Amniotic stem cell (primary cell): ENCODE data around the gene COG8.
"Not testable (repeated sequence)": the region's sequence is repeated elsewhere in the genome, so short reads cannot be mapped to it uniquely, and the experiment has no call there.

ENCODE experiments used
- DNase-seq: peaks from one replicate; lab custom pipeline; 2025; lab: John Stamatoyannopoulos, UW

COG8 gene

DNA sequence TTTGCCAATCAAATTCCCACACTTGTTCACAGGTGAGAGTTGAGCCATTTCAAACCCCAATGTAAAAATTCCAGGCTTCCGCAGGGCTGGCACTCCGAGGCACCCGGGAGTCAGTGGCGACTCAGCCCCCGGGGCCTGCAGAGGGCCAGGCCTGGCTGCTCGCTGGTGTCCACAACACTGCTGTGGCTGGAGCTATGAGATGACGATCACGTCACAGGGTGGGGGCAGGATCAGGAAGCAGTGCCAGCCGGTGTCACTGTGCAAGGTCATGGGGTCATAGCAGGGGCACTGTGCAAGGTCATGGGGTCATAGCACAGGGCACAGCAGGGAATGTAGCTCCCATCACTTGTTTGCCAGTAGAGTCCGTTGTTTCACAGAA, 20.5 kb downstream of the COG8 start:
- DNase-seq, result no peak

DNA sequence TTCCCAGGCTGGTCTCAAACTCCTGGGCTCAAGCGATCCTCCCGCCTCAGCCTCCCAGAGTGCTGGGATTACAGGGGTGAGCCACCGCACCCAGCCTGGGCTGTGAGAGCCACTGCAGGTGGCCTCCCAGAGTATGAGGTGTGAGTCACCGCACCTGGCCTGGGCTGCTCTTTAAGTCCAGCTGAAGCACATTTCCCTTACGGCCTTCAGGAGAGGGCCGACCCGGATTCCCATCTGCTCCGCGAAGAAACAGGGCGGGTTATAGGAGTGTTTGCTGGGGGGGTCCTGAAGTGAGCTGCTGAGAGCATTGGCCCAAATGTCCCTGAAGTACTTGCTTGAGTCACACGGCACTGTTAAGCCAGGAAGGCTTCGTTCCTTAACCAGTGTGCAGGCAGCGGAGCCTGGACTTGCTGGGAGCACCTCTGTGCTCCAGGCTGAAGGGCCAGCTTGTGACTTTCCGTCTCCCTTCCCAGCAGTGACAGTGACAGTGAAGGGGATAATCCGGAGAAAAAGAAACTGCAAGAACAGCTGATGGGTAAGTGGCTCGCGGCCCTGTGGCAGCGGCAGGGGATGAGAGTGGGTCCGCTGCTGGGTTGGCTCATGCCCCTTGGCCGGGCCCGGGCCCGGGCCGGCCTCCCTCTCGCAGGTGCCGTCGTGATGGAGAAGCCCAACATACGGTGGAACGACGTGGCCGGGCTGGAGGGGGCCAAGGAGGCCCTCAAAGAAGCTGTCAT, 21.0 kb downstream of the COG8 start:
- DNase-seq, result no peak

DNA sequence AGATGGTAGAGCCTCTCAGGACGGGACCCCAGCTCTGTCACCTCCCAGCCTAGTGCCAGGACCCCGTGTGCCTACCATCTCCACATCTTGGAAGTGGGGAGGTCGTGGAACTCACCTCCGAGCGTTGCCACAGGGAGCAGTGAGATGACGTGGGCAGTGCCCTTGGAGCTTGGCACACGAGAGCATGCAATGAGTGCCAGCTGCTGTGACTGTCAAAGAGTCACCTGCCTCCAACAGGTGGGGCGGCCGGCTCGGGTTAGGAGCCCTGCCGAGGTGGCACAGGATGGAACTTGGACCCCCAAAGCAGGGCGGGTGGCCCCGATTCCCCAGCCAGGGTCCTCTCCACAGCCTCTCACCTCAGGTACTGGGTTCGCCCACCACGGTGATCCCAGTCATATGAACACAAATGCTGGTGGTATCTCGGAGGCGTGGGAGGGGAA, 22.7 kb downstream of the COG8 start:
- no peak for DNase-seq

DNA sequence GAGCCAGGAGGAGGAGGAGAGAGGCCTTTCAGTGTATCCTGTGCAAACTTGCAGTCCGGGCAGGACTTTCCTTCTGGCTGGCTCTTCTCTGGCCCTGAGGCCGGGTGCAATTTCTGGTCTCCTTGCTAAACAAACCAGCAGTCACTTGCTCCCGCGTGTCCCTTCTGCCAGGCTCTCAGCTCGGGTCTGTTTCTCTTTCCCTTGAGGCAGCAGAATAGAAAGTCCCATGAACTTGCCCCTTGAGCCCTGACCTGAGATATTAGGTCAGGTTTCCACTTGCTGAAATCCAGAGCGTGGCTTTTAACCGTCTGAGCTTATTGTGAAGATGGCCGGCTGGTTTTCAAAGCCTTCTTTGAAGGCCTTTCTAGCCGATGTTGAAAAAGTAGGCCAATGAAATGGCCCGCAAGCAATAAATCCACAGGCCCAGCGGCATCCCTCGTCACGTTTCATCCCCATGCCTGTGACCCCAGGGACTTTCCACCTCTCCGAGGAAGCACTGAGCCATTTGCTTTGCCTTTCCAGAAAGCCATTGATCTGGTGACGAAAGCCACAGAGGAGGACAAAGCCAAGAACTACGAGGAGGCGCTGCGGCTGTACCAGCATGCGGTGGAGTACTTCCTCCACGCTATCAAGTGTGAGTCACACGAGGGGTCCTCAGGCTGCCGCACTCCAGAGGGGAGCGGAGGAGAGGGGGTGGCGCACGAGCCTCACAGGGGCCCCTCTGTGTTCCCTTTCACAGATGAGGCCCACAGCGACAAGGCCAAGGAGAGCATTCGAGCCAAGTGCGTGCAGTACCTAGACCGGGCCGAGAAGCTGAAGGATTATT, 23.7 kb downstream of the COG8 start:
- DNase-seq, result no peak

DNA sequence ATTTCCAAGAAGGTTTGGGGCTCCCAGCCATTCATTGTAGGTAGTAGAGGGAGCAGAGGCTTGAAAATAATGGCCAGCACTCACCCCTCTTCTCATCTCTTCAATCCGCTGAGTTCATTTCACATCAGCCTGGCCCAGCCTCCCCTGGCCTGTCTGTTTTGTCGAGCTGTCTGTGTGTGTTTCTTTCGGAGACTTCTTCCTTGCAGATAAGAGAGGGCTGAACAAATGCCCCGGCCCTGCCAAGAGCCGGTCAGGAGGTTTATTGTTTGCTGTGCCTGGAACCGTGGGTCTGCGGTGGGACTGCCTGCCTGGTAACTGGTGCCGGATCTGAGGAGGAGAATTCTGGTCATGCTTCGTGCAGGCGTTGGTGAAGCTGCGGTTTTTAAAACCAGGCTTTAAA, 24.8 kb downstream of the COG8 start:
- DNase-seq, result no peak

DNA sequence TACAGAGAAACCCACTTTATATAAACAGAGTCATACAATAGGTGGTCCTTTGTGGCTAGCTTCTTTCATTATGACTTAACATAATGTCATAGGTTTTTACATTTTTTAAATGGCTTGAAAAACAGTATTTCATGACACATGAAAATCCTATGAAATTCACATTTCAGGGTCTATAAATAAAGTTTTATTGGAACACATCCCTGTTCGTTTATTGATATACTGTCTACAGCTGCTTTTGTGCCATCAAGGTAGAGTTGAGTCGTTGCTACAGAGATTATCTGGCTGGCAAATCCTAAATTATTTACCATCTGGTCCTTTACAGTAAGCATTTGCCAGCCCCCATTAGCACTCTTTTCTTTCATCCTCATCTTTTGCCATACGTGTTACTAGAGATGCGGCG, 25.9 kb downstream of the COG8 start:
- no peak for DNase-seq

DNA sequence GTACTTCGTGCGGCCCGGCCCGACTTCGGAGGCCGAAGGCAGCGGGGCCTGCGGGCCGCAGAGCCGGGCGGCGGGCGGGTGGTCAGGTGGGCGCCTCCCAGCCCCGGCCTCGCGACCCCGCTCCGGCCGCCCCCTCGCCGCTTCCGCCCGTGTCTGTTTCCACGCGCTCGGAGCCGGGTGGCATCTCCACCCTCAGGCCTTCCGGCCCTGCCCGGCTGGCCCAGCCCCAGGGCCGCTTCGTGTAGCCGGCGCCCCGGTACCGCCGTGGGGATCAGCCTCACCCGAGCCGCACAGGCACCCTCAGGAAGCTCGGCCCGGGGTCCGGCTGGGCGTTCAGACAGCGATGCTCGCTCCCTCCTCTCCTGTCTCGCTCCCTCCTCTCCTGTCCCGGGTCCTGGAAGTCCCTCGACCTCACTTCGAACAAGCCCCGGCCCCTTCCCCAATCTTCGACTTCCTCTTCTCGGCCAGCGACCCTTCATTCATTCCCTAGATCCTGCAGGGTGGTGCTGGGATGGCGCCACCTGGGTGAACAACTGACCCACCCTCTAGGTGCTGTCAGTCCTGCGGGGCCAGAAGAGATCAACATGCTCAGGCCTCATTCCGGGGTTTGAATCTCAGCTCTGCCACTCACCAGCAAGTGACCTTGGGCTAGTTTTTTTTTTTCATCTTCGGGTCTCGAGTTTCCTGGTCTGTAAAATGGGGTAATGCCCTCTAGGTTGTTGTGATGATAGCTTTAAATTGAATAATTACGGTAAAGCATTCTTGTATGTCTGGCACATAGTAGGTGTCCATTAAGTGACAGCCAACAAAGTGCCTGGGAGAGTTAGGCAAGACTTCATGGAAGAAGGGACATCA, 27.6 kb downstream of the COG8 start:
- no peak for DNase-seq

DNA sequence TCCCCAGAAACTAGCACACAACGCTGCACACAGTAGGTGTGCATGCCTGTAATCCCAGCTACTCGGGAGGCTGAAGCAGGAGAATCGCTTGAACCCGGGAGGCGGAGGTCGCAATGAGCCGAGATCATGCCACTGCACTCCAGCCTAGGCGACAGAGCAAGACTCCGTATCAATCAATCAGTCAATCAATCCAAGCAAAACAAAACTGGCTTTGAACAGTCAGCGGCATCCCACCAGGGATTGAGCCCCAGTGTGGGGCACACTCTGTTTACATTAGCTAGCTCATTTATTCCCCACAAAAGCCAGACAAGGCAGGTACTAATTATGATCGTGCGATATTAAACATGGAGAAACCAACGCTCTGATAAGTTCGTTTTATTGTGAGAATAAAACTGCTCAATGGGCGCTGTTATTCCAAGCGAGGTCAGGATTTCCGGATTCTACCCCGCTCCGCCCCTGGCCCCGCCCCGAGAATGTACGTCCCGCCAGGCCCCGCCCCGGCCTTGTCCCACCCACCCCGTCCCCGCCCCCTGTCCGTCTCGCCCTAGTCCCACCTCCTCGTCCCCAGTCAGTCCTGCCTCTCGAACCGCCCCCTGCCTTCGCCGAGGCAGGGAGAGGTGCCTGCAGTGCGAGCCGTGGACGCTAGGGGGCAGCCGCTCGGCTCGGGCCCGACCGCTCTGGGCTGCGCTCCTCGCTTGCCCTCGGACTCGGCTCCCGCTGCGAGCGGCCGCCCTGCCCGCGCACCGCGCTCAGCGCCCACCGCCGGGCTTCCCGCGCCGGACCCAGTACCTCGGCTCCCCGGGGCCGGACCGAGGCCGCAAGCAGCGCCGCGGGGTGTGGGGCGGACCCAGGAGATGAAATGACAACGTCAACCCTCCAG, 28.5 kb downstream of the COG8 start, which contains the start of gene VPS4A:
Gene VPS4A, plus strand, starts transcription at position 698 of the 880 bp plus-strand sequence. Its CDS starts 162 bp downstream, at position 860.
- DNase-seq, result peak; percentile 86

DNA sequence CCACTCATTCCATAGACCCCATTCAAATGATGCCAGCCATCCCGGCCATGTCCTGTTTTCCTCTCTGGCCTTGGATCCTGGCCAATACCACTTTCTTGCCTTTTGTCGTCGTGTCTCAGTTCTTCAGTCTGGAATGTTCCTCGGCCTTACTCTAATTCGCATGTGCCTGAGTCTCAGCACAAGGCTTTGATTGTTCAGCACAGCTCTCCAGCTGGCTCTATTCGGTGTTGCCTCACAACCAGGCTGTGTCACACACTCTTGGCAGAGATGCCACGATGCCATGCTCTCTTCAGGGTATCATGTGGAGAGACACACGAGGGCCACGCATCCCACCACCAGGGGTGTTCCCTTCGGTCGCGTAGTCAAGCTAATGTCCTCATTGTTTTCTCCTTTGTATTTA, 30.0 kb downstream of the COG8 start:
- DNase-seq, result no peak

DNA sequence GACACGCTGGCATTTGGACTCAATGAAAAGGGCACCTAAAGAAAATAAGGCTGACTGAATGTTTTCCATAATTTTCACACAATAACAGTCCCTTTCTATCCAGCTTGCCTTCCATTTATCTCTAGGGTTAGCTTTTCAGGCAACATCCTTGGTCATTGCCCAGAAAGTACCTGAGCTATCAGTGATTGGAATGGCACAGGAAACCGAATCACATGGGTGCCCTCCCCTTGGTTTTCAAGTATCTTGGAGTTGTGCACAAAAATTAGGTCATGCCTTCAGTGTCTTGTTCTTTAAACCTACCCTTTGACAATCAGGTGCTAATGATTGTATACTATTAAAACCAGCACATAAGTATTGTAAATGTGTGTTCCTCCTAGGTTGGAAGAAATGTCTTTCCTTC, 31.5 kb downstream of the COG8 start:
- DNase-seq, result no peak

DNA sequence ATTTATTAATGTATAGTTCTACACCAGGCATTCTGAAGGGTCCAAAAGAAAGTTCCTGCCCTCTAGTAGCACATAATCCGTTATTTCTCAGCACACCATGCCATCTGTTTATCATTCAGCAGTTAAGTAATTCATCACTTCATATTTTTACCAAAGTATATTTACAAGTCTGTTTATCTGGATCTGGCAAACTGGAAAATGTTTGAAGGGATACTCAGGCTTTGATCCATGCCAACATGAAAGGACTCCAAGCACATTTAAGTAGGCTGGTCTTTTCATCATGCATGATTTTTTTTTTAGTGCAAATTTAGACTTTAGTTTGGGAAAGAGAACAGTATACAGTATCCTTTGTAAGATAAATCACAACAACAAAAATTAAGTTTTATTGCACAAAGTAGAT, 32.3 kb downstream of the COG8 start:
- no peak for DNase-seq

DNA sequence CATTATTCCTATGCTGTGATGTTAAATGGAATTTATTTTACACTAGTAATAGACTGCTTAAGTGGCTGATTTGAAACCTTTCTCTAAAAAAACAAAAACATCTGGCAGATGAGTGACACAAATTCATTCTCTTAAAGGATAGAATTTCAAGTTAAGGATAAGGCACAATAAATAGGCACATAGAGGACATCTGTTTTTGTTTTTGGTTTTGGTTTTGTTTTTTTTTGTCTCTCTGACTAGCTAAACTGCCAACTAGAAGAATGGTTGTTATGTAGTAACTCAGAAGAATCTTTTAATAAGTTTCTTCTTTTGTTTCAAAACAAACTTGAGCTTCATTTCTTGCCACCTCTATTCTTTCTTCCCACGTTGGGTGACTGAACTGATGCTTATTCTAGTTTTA, 33.3 kb downstream of the COG8 start:
- no peak for DNase-seq

DNA sequence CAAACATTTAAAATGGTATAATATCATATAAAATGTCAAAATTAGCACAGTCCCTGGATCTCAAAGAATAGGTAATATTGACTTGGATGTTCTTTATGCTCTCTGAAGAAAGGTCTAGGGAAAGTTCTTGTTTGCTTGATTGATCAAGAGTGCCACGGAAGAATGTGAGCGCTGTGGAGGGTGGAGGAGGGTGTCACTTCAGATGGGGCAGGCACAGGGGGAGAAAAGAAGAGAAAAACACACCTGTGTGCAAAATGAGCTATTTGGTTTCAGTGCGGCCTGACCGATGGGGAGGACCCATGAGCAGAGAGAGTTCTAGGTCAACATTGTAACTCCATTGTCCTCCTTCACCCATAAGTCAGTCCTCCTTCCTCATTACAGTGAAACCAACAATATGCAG, 37.1 kb downstream of the COG8 start:
- DNase-seq, result no peak

DNA sequence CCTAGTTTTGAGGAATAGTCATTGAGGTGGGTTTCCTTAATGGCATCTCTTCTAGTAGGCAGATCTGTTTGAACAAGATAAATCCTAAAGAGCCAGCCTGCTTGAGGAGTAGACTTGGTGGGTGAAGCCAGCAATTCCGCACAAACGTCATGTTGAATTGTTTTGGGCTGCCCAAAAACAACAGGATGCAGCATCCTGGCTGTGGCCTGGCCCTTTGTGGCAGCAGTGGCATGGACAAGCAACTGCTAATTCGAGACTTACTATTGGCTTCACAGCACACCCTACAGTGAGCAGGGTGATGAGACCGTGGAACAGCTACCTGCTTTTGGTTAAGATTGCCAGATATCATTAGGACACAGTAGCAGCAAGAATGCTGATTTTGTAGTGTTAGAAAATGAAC, 37.5 kb downstream of the COG8 start:
- no peak for DNase-seq

DNA sequence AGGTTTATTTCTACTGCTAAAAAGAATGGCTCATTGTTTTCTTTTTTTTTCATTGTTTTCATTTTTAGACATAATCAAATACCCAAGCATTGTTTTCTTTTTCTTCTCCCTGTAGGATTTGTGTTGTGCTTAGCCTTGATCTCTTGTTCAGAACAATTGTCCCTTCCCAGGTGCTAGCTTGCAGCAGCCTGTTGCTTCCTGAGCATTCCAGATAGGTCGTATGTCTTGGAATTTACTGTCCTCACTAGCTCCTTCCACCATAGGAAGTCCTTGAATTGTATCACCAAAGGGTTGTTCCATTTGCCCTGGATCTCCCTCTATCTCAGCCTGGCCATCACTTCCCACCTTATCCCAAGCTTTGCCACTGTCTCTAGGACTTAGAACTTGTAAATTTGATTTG, 38.2 kb downstream of the COG8 start:
- no peak for DNase-seq

DNA sequence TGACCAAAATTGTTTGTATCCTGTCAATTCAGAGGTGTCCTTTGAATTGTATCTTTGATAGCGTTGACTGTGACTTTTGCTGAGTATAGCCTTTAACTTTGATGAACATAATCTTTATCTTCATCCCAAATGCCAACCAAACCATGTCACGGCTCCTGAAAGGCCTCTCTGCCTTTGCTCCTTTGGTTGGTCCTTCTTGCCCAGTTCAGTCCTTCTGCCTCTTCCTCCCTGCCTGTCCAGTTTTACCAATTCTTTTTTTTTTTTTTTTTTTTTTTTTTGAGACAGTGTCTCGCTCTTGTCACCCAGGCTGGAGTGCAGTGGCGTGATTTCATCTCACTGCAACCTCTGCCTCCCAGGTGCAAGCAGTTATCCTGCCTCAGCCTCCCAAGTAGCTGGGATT, 41.1 kb downstream of the COG8 start:
- DNase-seq, result no peak

DNA sequence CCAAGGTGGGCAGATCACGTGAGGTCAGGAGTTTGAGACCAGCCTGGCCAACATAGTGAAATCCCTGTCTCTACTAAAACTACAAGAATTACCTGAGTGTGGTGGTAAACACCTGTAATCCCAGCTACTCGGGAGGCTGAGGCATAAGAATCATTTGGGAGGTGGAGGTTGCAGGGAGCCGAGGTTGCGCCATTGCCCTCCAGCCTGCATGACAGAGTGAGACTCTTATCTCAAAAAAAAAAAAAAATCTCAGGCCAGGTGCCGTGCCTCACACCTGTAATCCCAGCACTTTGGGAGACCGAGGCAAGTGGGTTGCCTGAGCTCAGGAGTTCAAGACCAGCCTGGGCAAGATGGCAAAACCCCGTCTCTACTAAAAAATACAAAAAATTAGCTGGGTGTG, 42.6 kb downstream of the COG8 start:
- DNase-seq, result not testable (repeated sequence)

DNA sequence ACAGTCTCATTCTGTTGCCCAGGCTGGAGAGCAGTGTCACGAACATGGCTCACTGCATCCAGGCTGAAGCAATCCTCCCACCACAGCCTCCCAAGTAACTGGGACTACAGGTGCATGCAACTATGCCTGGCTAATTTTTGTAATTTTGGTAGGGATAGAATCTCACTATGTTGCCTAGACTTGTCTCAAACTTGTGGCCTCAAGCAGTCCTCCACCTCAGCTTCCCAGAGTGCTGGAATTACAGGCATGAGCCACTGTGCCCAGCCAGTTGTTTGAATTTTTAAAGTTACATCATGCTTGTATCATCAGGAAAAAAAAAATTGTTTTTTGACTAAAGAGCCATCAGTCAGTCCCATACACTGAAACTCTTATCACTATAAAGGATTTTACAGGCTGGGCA, 45.3 kb downstream of the COG8 start:
- no peak for DNase-seq

DNA sequence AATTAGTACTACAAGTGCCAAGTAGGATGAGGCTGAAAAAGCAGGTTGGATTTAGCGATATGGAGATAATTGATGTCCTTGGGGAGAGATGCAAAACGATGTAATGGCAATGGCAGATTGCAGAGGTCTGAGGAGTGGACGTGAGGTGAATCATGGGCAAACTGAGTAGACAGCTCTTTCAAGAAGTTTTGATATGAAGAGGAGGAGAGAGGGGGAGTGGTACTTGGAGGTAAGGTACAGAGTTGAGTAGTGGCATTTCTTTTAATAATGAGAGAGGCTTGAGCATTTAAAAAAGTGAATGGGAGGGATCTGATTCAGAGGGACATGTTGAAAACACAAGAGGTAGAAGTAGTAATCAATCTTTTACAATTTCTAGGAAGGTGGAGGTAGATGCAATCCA, 46.0 kb downstream of the COG8 start:
- no peak for DNase-seq

DNA sequence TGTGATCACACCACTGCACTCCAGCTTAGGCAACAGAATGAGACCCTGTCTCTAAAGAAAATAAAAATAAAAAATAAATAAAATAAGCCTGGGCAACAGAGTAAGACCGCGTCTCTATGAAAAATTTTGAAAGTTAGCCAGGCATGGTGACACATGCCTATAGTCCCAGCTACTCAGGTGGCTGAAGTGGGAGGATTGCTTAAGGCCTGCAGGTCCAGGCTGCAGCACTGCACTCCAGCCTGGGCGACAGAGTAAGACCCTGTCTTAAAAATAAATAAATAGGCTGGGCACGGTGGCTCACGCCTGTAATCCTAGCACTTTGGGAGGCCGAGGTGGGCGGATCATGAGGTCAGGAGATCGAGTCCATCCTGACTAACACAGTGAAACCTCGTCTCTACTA, 47.7 kb downstream of the COG8 start:
- DNase-seq, result not testable (repeated sequence)

DNA sequence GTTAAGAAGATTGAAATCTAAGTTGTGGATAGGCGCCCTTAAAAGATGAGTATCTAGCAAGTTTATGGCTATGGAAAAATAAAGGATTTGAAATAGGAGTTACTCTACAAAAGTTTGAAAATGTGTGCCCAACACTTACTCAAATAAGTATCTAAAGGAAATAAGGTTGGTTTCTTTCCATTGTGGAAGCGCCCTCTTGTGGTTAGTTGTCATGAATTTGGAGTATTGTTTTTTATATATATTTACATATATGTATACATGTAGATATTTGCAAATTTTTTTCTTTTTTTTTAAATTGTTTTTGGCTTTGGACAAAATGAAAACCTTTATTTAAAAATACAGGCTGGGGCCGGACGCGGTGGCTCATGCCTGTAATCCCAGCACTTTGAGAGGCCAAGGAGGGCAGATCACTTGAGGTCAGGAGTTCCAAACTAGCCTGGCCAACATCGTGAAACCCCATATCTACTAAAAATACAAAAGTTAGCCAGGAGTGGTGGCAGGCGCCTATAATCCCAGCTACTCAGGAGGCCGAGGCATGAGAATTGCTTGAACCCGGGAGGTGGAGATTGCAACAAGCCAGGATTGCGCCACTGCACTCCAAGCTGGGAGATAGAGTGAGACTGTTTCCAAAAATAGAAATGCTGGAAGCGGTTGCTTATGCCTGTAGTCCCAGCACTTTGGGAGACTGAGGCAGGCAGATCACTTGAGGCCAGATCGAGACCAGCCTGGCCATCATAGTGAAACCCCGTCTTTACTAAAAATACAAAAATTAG, 52.2 kb downstream of the COG8 start:
- peak; percentile 54 for DNase-seq
